HepG2 (cell line): ENCODE data around the gene ODC1.

ENCODE experiments used
- EP300 ChIP-seq, 3 experiments: sonication (generic) in 1 of 3; formaldehyde crosslinking in 1 of 3; IDR thresholded peaks; 2 replicates each; pipeline versions ENCODE4 v1.5.1 to v1.6.1; 2011 to 2020; ENCODE audit warnings: low read depth in 2 of 3, low read length in 2 of 3, borderline replicate concordance in 1 of 3, improper control_type of control experiment in 1 of 3, mild to moderate bottlenecking in 1 of 3, missing genetic modification reagents in 1 of 3, moderate library complexity in 1 of 3
- ZNF121 ChIP-seq: sonication (generic); formaldehyde crosslinking; IDR thresholded peaks from 2 replicates; pipeline ENCODE4 v1.5.0; 2020; ENCODE audit warnings: mild to moderate bottlenecking, missing genetic modification reagents

DNA sequence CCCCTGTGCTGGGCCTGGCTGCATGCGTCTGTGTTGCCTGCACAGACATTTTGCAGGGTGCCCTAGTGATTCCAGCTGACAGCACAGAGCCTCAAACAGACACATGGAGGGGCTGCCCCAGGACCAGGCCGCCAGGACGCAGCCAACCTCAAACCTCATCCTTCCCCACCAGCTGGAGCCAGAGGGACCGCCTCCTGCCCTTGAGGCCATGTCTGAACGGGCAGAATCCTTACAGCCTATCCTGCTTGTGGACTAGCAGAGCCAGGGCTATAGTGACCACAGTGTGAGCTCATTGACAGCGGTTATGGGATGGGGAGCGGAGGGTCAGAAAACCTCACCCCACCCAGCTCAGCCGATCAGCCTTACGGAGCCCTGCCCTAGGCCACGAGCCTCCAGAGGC is 22.4 kb downstream of the ODC1 start:
- no peak for TF ChIP-seq ZNF121
- no peak for TF ChIP-seq EP300 (IDR thresholded peaks at IDR 0.05; ENCODE audit: low read depth in 2 of 2, low read length in 2 of 2)
- no peak for TF ChIP-seq EP300 (CRISPR knock-in tag; IDR thresholded peaks at IDR 0.05; ENCODE audit: borderline replicate concordance)
